ENCODE data around the gene ALG14. TPM values are rescaled to one million over a fixed set of nuclear protein-coding genes. Genes with fewer than 3 reads are reported as not detected.
"Not testable (repeated sequence)": the region's sequence is repeated elsewhere in the genome, so short reads cannot be mapped to it uniquely, and the experiment has no call there.

ALG14 gene
- total RNA-seq, 2 experiments from 2014 or later, result 2.5 to 2.9 TPM

GRCh38 chr1:94947437-94947836, 125.3 kb downstream of the ALG14 start:
- DNase-seq, result no peak
- ATAC-seq, result no peak
- no peaks in the 10 kb centered on the region for H3K36me3 Mint-ChIP-seq (ENCODE audit: low read depth)
- ChIA-PET CTCF (interaction anchor here (0.6 to 1.2 kb wide), 2 partner anchors 20 to 96 kb away, joined by 3 read pairs; no protein-coding TSS in a partner anchor), POLR2A (no interaction called here)
- peaks cover 1% of the 10 kb centered on the region for H3K27me3 Mint-ChIP-seq
- no peaks in the 10 kb centered on the region for H3K4me1 Mint-ChIP-seq (ENCODE audit: low read depth)
- no peaks in the 10 kb centered on the region for H3K9me3 Mint-ChIP-seq
- no peak overlapping the region for H3K27ac Mint-ChIP-seq
- H3K4me3 Mint-ChIP-seq, result no peak overlapping the region
- intact Hi-C loops (cut with micrococcal nuclease), result no loop called here
- no peak for TF ChIP-seq CTCF (IDR thresholded peaks at IDR 0.05)

GRCh38 chr1:94946886-94947285, 125.9 kb downstream of the ALG14 start:
- CTCF ChIA-PET, result interaction anchor here (0.6 to 1.2 kb wide), 2 partner anchors 19 to 96 kb away, joined by 3 read pairs; no protein-coding TSS in a partner anchor
- Mint-ChIP-seq H3K4me1 (ENCODE audit: low read depth) (no peaks in the 10 kb centered on the region), H3K9me3 (no peaks in the 10 kb centered on the region), H3K27ac (no peak overlapping the region), H3K4me3 (no peak overlapping the region), H3K36me3 (ENCODE audit: low read depth) (no peaks in the 10 kb centered on the region), H3K27me3 (peaks cover 1% of the 10 kb centered on the region)
- DNase-seq (no peak), ATAC-seq (no peak)
- POLR2A ChIA-PET, result no interaction called here
- TF ChIP-seq CTCF (IDR thresholded peaks at IDR 0.05), result no peak
- intact Hi-C loops (cut with micrococcal nuclease), result no loop called here

- no peaks in the 10 kb centered on the region for H3K9me3 Mint-ChIP-seq
- DNase-seq (no peak), ATAC-seq (no peak)
- intact Hi-C loops (cut with micrococcal nuclease), result no loop called here
- no peaks in the 10 kb centered on the region for H3K4me1 Mint-ChIP-seq (ENCODE audit: low read depth)
- ChIA-PET CTCF (no interaction called here), POLR2A (no interaction called here)
- peaks cover 2% of the 10 kb centered on the region for H3K36me3 Mint-ChIP-seq (ENCODE audit: low read depth)
- no peak overlapping the region for H3K4me3 Mint-ChIP-seq
- H3K27ac Mint-ChIP-seq, result no peak overlapping the region
- no peak for TF ChIP-seq CTCF (IDR thresholded peaks at IDR 0.05)
- H3K27me3 Mint-ChIP-seq, result peaks cover 4% of the 10 kb centered on the region
Observed at GRCh38 chr1:94942171-94943128, 130.3 kb downstream of the ALG14 start.

GRCh38 chr1:94941480-94941879, 131.3 kb downstream of the ALG14 start:
- H3K36me3 Mint-ChIP-seq (ENCODE audit: low read depth); POLR2A ChIA-PET; H3K4me1 Mint-ChIP-seq (ENCODE audit: low read depth); CTCF ChIA-PET; H3K9me3 Mint-ChIP-seq; H3K4me3 Mint-ChIP-seq; ATAC-seq; H3K27me3 Mint-ChIP-seq; H3K27ac Mint-ChIP-seq; intact Hi-C loops (cut with micrococcal nuclease); DNase-seq: not testable (repeated sequence)

GRCh38 chr1:94940738-94941137, 132.0 kb downstream of the ALG14 start:
- peaks cover 2% of the 10 kb centered on the region for H3K36me3 Mint-ChIP-seq (ENCODE audit: low read depth)
- ChIA-PET POLR2A (no interaction called here), CTCF (interaction anchor here (2.8 kb wide), 1 partner anchor 86 kb away, joined by 8 read pairs; no protein-coding TSS in a partner anchor)
- no peak overlapping the region for H3K27ac Mint-ChIP-seq
- H3K4me1 Mint-ChIP-seq (ENCODE audit: low read depth), result no peaks in the 10 kb centered on the region
- TF ChIP-seq CTCF (IDR thresholded peaks at IDR 0.05), result no peak
- no peaks in the 10 kb centered on the region for H3K9me3 Mint-ChIP-seq
- H3K4me3 Mint-ChIP-seq, result no peak overlapping the region
- intact Hi-C loops (cut with micrococcal nuclease), result no loop called here
- peaks cover 4% of the 10 kb centered on the region for H3K27me3 Mint-ChIP-seq
- ATAC-seq (no peak), DNase-seq (no peak)
